HG03039 (cell line): ENCODE measurements around the gene KIAA1671.

Source experiments
- ATAC-seq: cut with Tn5 transposase; IDR thresholded peaks from one replicate; pipeline ENCODE4 v1.9.1; 2021; ENCODE audit warnings: mild to moderate bottlenecking, moderate library complexity; ENCODE audit not compliant: unreplicated experiment

Gene KIAA1671

DNA sequence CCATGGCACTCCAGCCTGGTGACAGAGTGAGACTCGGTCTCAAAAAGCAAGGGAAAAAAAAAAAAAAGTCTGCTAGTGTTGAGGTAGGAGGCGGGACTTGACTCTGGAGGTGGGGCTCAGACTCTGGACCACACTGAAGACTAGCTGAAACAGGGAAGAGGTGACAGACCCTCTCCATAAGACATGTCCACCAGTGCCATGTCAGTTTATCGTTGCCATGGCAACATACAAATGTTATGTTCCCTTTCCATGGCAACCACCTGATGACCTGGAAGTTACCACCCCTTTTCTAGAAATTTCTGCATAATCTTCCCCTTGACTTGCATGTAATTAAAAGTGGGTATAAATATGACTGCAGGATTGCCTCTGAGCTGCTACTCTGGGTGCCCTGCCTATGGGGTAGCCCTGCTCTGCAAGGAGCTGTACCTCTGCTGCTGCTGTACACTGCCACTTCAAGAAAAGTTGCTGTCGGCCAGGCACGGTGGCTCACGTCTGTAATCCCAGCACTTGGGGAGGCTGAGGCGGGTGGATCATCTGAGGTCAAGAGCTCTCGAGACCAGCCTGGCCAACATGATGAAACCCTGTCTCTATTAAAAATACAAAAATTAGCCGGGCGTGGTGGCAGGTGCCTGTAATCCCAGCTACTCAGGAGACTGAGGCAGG, 55.1 kb downstream of the KIAA1671 start:
- no peak for ATAC-seq

DNA sequence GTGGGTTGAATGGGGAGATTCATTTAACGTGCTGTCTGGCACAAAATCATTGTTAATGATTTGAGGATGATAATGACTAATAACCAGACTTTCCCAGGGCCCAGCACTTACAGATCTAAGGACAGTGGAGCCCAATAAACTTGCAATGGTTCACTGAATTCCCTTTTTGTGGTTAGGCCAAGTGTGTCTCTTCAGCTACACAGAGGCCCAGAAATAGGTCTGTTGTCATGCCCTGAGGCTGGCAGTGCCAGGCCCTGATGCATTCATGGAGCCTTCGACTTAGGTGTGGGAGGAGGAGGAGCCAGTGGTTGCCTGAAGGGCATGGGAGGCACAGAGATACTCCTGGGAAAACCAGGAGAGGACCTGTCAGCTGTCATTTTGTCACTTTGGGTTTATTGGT, 56.1 kb downstream of the KIAA1671 start:
- no peak for ATAC-seq

DNA sequence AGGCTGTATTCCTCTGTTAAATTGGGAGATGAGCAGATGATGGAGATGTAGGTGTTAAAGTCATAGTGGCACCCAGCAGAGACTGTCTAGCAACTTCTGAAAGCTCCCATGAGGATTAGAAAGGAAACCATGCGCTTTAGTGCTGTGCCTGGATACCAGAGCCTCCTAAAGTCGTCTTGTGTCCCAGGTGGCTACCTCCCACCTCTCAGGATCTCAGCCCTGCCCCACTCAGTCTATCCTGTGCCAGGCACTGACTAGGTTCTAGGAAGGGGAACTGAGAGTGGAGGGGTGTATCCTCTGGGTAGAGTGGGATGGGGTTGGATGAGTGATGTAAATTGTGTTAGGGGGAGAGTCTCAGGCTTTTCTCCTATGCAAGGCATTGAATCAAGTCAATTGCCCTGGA, 60.2 kb downstream of the KIAA1671 start:
- ATAC-seq = no peak

DNA sequence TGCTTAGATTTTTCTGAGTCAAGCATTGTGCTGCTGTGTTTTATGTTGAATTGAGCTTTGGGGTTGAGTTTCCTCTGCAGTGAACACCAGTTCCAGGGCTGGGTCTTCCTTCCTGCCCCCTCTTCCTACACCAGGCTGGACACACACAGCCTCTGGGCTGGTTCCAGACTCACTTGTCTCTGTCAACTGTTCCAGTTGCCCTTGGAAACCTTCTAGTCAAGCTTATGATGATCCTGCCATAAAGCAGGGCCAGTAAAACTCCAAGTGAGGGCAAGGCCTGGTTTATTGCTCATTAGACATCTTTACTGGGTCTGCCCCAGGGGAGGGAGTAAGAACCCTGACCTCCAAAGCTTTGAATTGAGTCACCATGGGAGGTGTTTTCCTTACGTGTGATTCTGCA, 61.1 kb downstream of the KIAA1671 start:
- no peak for ATAC-seq

DNA sequence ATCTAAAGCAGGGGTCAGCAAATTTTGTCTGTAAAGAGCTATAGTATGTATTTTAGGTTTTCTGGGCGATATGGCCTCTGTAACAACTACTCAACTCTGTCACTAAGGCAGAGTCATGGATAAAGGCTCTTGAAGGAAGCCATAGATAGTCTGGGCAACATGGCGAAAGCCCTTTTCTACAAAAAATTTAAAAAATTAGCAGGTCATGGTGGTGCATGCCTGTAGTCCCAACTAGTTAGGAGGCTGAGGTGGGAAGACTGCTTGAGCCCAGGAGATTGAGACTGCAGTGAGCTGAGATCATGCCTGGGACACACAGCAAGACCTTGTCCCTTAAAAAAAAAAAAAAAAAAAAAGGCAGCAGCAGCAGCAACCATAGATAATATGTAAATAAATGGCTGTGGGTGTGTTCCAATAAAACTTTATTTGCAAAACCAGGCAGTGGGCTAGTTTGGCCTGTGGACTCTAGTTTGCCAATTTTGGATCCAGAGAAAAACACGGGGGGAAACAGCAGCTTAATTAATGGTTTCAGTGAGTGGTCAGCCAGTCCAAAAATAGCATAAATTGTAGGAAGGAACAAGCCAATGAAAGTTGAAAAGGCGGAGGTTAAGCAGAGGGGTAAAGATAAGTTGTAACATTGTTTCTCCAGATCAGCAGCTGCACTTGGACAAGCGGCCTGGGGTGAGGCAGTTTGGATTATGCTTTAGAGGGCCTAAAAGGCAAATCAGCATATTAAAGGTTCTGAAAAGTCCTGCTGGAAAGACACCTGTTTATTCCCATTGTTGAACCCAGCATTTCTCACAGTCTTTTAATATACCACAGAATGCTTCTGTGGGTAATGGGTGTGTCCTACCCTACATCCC, 62.6 kb downstream of the KIAA1671 start:
- no peak for ATAC-seq

DNA sequence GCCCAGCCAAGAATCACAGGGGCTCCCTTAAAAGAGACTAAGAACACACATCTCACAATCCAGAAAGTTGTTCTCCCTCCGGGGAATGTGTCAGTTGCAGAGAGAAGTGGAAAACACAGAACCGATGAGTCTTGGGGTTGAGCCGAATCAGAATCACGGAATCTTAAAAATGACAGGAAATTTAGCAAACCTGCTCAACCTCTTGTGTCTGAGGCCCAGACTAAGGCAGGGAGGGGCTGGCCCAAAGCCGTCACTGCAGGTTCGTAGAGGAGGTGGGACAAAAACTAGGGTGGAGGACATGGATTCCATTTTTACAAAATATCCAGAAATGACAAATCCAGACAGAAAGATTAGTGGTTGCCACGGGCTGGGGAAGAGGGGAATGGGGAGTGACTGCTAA, 63.8 kb downstream of the KIAA1671 start:
- ATAC-seq = no peak

DNA sequence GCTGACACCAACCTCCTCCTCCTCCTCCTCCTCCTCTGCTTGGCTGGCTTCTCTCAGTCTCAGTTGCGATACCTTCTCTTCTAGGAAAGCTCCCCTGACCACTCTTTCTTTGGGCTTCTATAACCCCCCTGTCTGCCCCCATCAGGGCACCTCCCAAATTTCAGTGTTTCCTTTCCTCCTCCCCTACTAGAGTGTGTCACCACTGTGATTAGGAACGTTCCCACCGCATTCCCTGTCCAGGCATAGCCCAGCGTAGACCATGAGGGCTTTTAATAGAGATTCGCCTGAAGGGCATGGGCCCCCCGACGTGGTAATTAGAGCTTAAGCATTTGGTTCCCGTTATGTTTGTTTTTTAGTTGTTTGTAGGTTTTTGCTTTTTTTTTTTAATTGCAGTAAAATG, 65.5 kb downstream of the KIAA1671 start:
- ATAC-seq = no peak

DNA sequence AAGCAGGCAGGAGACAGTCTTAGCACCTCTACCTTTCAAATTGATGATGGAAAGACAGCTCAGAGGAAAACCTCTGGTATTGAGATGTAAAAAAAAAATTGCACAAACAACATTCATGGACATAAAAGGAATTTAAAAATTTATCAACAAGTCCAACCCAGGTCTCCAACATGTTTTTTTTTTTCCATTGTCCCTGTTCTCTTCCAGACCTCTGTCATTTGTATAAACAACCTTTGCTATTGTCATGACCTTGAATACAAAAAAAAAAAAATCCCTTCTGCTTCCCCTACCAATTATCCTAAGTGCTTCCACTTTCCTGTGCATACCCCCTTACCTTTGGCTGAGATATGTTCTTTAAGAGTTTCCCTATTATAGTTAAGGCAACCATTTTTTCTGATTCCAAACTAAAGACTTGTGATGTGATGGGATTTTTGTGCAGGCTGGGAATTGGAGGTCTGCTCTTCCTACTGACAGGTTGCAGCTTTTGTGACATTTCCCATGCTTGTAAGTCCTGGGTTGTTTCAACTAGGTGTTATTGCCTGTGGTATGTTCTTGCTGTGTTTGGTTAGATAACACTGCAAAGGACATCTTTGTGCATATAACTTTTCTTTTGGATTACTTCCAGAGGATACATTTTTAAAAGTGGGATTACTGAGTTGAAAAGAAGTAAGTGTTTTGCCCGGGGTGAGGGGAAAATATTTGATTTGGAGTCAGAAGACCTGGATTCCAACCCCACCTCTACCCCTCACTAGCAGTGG, 67.1 kb downstream of the KIAA1671 start:
- no peak for ATAC-seq

DNA sequence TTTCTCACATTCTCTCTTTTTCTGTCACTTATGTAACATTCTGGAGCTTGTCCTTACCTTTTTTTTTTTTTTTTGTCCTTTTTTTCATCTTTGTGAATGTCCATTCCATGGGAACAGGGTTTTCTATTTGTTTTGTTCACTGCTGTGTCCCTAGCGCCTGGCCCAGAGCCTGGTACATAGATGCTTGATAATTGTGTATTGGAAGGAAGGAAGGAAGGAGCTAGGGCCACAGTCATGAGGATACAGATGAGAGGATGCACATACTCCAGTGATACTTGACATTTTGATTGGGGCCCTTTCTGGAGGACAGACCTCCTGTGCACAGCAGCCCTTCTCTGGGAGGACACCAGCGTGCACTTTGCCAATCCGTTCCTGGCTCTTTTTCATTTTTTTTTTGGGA, 68.9 kb downstream of the KIAA1671 start:
- no peak for ATAC-seq

DNA sequence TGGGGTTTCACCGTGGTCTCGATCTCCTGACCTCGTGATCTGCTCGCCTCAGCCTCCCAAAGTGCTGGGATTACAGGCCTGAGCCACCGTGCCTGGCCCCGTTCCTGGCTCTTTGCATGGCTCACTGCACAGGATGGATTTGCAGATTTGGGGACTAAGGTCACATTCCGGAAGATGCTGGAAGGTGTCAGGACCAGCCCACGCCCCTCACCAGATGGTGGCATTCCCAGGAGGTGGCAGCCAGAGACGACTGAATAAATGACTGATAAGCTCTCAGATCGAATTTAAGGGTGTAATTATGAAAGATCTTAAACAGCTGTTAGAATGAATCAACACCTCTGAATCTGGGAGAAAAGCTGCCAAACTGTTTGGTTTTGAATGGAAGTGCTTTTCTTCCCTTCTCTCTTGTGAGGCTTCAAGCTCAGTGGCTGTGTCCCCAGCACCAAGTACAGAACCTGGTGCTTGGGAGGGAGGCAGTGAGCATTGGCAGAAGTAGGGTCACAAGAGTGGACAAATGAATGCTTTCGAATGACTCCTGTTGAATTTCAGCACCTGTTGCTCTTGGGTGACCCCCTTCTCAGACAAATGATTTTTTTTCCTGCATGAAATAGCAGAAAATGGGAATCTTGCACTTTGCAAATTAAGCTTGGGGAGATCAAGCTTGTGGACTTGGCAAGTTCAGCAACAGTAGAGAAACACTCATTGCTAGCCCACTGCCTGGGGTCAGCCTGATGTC, 69.6 kb downstream of the KIAA1671 start:
- no peak for ATAC-seq

DNA sequence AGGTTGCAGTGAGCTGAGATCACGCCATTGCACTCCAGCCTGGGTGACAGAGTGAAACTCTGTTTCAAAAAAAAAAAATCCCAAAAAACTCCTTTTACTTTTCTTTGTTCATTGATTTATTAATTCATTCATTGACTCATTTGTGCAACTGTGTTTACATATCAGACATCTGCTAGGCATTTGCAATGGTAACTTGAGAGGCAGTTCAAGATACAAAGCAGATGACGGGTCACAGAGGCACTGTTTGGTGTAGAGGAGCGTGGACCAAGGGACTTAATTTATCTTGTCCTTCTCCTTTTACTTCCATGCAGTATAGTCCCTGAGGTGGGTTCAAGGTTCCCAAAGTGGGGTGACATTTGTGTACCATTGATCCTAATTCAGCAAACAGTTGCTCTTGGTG, 71.4 kb downstream of the KIAA1671 start:
- no peak for ATAC-seq

DNA sequence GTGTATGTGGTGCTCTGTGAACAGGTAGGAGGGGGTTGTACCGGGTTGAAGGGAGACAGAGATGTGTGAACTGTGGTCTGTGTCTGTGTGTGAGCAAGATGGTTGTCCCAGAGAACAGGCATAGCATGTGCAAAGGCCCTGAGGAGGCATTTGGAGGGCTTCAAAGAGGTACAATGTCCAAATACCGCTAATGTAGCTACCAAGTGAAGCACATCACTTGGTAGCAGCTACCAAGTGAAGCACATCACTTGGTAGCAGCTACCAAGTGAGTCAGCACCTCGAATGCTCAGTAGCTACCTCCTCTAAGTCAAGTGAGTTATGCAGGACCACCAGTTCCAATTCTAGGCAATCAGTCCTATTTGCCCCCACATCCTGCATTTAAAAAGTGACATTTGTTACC, 72.4 kb downstream of the KIAA1671 start:
- ATAC-seq = no peak

DNA sequence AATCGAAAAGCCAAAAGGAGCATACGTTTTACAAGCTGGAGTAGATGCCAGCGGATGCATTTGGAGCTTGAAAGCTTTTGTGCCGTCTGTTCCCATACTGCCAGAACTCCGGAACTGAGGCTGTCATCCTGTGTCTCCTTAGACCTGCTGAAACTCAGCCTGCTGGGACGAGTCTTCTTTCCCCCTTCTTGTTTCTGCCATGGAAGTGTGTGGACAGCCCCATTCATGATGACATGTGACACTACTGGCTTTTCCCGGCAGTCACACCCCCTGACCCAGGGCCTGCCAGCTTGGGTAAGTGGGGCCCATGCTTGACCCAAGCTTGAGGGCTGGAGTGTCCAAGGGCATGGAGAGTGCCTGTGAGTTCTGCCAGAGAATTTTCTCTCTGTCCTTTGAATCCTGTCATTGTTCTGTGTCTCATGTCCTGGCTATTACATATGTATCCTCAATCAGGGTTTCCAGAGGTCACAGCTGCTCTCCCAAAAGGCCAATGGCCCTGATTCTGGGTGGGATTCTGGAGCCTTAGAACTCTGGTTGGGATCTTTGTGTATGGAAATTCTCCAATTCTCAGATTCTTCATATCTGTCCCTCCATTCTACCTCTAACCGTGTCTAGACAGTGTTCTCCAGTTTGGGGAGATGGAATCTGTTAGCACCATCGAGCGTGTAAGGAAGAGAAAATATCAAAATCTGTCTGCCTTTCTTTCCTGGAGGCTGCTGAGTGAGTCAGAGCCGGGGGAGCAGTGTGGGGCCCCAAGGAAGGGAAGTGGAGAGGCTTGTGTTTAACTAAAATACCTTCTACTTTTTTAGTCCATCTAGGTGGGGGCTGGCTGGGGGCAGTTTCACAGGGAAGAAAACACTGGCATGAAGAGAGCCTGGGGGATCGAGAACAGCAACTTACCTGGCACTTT, 73.2 kb downstream of the KIAA1671 start:
- ATAC-seq = no peak

DNA sequence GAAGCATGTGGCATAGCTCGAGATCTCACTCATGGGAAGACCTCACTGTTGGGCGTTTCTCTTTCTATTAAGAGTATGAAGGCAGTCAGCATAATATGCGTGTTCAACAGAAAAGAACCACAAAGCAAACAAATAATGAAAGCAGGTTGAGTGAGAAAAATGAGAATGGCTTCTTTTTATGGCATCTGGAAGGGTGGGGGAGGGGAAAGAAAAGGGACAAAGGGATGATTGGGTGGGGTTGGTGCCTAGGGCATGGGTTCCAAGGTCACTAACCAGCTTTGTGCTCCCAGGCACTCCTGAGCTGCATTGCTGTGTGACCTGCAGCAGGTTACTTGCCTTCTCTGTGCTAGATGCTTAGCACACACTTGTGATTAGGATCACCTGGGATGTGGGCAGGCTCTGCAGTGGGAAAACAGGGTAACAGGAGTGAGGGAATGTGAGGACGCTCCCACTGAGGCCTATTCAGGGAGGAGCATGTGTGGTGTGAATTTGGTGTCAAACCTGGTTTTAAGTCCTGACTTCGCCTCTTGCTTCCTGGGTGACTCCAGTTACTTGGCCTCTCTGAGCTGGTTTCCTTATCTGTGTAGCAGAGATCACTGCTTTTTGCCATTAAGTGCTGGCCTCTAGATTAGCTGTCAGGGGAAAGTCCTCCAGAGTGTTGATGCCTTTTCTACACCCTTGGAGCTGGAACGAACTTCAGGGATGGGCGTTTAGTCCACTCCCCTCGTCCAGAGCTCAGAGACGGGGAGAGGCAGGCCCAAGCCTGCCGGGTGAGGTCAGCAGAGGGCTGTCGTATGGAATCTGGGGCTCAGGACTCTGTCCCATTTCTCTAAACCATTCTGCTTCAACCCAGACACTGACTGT, 74.8 kb downstream of the KIAA1671 start:
- no peak for ATAC-seq

DNA sequence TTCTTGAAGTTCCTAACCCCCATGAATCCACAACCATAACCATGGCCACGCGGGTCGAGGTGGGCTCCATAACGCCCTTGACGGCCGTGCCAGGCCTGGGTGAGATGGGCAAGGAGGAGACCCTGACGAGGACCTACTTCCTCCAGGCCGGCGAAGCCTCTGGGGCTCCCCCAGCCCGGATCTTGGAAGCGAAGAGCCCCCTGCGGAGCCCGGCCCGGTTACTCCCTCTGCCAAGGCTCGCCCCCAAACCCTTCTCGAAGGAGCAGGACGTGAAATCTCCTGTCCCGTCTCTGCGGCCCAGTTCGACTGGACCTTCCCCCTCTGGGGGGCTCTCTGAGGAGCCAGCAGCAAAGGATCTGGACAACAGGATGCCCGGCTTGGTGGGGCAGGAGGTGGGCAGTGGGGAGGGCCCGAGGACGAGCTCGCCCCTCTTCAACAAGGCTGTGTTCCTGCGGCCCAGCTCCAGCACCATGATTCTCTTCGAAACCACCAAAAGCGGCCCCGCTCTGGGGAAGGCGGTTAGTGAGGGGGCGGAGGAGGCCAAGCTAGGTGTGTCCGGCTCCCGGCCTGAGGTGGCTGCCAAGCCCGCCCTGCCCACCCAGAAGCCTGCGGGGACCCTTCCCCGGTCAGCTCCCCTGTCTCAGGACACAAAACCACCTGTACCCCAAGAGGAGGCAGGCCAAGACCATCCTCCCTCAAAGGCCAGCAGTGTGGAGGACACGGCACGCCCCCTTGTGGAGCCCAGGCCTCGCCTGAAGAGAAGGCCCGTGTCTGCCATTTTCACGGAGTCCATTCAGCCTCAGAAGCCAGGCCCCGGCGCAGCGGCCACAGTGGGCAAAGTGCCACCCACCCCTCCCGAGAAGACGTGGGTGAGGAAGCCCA, 75.7 kb downstream of the KIAA1671 start:
- no peak for ATAC-seq

DNA sequence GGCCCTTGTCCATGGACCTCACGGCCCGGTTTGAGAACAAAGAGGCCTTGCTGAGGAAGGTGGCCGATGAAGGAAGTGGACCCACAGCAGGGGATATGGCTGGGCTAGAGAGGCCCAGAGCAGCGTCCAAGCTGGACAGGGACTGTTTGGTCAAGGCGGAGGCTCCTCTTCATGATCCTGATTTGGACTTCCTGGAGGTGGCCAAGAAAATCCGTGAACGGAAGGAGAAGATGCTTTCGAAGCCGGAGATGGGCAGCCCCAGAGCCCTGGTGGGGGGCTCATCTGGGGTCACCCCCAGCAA, 76.3 kb downstream of the KIAA1671 start:
- no peak for ATAC-seq

DNA sequence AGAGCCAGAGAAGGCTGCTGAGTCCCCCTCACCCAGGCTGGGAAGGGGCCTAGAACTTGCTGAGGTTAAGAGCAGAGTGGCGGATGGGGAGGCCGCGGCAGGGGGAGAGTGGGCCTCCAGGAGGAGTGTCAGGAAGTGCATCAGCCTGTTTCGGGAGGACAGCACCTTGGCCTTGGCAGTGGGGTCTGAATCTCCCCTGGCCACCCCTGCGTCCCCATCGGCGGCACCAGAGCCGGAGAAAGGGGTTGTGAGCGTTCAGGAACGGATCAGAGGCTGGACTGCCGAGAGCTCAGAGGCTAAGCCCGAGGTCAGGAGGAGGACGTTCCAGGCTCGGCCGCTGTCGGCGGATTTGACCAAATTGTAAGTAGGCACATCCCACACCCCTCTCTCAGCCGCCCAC, 76.7 kb downstream of the KIAA1671 start:
- ATAC-seq = no peak

DNA sequence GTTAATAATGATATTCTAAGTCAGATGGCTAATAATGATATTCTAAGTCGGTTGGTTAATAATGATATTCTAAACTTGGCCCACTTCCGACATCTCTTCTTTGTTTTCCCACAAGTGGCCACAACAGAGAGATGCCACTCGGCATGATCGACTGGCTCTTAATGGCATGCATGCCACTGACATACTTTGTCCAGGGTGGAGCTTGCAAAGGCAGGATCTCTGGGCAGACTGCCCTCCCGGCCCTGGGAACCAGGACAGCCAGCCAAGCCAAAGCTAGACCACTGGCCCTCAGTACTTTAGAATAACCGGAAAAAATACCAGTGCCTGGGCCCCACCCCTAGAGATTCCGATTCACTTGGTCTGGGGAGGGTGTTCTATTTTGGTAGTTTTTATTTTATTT, 78.1 kb downstream of the KIAA1671 start:
- no peak for ATAC-seq
